KOPT-K1 (cell line): ENCODE measurements around the gene CYB5RL.
"Not testable (repeated sequence)": the region's sequence is repeated elsewhere in the genome, so short reads cannot be mapped to it uniquely, and the experiment has no call there.

ENCODE experiments used
- H3K27ac ChIP-seq: fragments of 200-600 bp; sonication (generic); 2 replicates; pipeline ENCODE4 v1.5.1; 2016; ENCODE audit warnings: antibody characterized with exemption, mild to moderate bottlenecking, low read depth, low read length; ENCODE audit not compliant: poor library complexity, severe bottlenecking
- H3K36me3 ChIP-seq: fragments of 200-600 bp; sonication (generic); 2 replicates; pipeline ENCODE4 v1.5.1; 2017; ENCODE audit warnings: antibody characterized with exemption, mild to moderate bottlenecking, low read length, moderate library complexity; ENCODE audit not compliant: insufficient read depth
- H3K9me3 ChIP-seq: fragments of 200-600 bp; sonication (generic); 2 replicates; pipeline ENCODE4 v1.5.1; 2017; ENCODE audit warnings: antibody characterized with exemption, low read length, mild to moderate bottlenecking; ENCODE audit not compliant: insufficient read depth, poor library complexity, severe bottlenecking

The CYB5RL gene

DNA sequence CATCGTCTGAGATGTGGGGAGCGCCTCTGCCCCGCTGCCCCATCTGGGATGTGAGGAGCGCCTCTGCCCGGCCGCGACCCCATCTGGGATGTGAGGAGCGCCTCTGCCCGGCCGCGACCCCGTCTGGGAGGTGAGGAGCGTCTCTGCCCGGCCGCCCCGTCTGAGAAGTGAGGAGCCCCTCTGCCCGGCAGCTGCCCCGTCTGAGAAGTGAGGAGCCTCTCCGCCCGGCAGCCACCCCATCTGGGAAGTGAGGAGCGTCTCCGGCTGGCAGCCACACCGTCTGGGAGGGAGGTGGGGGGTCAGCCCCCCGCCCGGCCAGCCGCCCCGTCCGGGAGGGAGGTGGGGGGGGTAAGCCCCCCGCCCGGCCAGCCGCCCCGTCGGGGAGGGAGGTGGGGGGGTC lies 33.4 kb upstream of the CYB5RL start:
- not testable (repeated sequence) for H3K9me3 ChIP-seq, H3K27ac ChIP-seq
- peaks cover 69% of the 10 kb centered on the region for H3K36me3 ChIP-seq

DNA sequence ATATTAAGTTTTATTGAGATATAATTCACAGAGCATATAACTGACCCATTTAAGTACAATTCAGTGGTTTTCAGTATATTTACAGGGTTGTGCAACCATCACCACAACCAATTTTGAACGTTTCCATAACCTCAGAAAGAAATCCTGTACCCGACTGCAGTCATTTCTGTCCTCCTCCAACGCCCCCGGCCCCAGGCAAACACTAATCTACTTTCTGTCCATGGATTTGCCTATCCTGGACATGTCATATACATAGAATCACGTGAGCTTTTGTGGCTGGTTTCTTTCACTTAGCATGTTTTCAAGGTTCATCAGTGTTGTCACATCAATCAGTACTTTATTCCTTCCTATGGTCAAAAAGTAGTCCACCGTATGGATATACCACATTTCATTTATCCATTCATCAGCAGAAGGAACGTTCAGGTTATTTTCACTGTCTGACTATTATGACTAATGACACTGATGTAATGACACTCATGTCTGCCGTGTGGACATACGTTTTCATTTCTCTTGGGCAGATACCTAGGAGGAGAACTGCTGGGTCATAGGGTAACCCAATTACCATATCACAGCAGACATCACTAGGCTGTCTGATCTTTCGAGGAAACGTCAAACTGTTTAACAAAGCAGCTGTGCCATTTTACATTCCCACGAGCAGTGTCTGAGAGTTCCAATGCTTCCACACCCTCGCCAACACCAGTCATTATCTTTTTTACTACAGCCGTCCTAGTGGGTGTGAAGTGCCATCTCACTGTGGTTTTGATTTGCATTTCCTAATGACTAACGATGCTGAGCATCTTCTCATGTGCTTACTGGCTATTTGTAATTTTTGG lies 30.9 kb upstream of the CYB5RL start:
- peaks cover 69% of the 10 kb centered on the region for H3K36me3 ChIP-seq
- H3K9me3 ChIP-seq = no peaks in the 10 kb centered on the region
- no peak overlapping the region for H3K27ac ChIP-seq

- Histone ChIP-seq H3K36me3 (peaks cover 70% of the 10 kb centered on the region), H3K27ac (peak overlapping the region; percentile 30), H3K9me3 (no peaks in the 10 kb centered on the region)
Observed at GRCh38 chr1:54229281-54229891, 29.6 kb upstream of the CYB5RL start.

- Histone ChIP-seq H3K36me3 (peaks cover 74% of the 10 kb centered on the region), H3K27ac (peak overlapping the region; percentile 30), H3K9me3 (no peaks in the 10 kb centered on the region)
Observed at GRCh38 chr1:54228638-54229079, 28.8 kb upstream of the CYB5RL start.

DNA sequence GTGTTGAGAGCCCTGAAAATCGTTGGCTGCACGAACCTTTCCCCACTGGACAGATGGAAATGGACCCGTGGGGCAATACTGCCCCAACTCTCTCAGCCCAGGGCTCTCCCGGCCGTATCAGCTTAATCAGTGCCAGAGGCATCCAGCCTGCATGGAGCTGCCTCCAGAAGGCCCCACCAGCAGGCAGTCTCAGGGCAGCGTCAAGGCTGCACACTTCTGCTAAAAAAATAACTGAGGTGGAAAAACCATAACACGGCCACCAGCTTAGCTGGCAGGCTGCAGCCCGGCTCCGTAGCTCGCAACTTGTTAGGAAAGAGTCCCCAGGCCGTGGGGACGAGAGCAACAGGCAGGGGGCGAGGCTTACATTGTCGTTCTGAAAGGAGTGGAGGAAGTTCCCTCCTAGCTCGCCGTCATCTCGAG lies 28.1 kb upstream of the CYB5RL start:
- Histone ChIP-seq H3K36me3 (peaks cover 81% of the 10 kb centered on the region), H3K27ac (no peak overlapping the region), H3K9me3 (no peaks in the 10 kb centered on the region)

- peaks cover 88% of the 10 kb centered on the region for H3K36me3 ChIP-seq
- no peak overlapping the region for H3K27ac ChIP-seq
- H3K9me3 ChIP-seq = no peaks in the 10 kb centered on the region
Observed at GRCh38 chr1:54227091-54227602, 27.3 kb upstream of the CYB5RL start.

- no peaks in the 10 kb centered on the region for H3K9me3 ChIP-seq
- peaks cover 95% of the 10 kb centered on the region for H3K36me3 ChIP-seq
- no peak overlapping the region for H3K27ac ChIP-seq
Observed at GRCh38 chr1:54225986-54226559, 26.2 kb upstream of the CYB5RL start.

DNA sequence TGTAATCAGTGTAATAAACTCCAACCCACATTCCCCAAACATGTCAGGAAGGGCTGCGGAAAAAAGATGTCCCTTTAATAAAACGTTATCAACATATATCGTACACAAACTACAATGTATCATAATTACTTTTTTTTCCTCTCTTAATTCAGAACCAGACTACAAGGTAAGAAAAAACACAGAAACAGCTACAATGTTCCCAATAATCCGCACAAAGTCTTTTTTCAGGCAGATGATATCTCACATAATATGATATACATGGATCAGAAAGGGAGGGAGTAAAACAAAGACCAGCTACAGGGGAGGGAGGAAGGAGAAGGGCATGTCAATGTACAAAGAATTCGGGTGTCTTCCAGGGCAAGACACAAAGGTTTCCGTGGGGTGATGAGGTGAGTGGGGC lies 25.5 kb upstream of the CYB5RL start:
- H3K36me3 ChIP-seq = peaks cover 95% of the 10 kb centered on the region
- no peaks in the 10 kb centered on the region for H3K9me3 ChIP-seq
- H3K27ac ChIP-seq = no peak overlapping the region

GRCh38 chr1:54224233-54224632 lies 24.4 kb upstream of the CYB5RL start:
- H3K27ac ChIP-seq = no peak overlapping the region
- peaks cover 97% of the 10 kb centered on the region for H3K36me3 ChIP-seq
- no peaks in the 10 kb centered on the region for H3K9me3 ChIP-seq

DNA sequence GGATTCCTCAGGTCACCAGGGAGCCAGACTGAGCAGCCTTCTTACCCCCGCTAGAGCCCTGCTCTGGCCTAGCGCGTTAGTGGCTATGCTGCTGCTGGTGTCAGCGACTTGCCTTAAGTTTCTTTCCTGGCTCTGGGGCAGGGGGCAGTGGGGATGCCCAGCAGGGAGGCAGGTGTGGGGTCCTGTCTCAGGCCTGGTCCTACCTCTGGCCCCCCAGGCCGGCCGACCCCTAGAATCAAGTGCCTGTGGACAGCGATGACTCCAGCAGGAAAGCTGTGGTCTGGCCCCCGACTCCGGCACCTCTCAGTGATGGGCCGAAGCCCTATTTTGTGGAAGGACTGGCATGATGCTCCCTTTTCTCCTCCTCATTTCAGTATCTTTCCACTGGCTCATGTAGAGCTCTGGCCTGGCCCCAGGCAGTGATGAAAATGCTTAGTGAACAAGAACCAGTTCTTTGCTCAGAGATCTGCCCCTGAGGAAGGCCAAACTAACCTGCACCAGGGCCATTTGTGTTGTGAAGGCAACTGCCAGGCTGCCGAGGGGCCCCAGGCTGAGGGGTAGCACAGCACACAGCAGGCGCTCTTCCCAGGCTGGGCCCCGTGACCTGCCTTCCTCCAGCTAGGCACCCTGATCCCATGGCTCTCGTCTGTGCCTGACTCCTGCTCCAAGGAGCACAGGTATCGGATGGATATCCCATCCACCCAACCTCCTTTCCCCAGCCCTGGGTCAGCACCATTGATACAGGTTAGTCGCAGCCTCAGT lies 23.8 kb upstream of the CYB5RL start:
- Histone ChIP-seq H3K27ac (no peak overlapping the region), H3K9me3 (no peaks in the 10 kb centered on the region), H3K36me3 (peaks cover 97% of the 10 kb centered on the region)

DNA sequence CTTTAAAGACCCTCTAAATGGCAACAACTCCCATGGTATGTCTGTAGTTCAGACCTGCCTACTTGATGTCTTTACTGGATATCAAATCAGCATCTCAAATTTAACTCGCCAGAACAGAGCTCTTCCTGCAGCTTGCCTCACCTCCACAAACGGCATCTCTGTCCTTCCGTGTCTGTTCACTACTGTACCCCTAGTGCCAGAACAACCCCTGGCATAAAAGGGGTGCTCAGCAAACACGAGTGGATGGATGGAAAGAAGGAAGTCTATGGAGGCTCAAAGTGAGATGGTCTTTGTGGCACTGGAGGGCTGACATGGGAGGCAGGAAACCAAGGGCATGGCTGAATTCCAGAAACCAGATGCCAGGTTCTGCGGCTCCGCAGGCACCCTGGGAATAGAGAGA lies 22.9 kb upstream of the CYB5RL start:
- Histone ChIP-seq H3K27ac (no peak overlapping the region), H3K36me3 (peaks cover 97% of the 10 kb centered on the region), H3K9me3 (no peaks in the 10 kb centered on the region)

DNA sequence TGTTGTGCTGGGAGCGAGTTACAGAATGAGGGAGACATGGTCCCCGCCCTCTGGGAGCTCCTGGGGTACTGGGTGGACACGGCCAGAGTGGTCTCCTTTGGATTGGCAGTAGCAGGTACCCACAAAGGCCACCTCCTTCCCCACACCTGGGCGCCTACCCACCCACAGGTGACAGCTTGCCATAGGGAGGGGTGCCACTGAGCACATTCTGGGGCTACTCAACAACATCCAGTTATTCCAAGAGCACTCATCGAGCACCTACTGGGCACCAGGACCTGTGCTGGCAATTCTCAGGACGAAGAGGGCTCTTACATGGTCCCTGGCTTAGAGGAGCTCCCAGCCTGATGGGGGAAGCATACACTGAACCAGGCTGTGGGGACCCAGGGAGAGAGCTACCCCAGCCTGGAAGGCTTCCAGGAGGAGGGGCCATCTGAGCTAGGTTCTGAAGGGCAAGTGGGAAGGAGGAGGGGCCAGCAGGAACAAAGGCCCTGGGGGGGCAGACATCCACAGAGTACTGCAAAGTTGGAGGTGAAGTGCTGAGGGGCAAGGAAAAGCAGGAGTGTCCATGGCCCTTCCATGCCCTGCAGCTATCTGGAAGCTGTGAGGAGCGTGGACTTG lies 22.1 kb upstream of the CYB5RL start:
- no peak overlapping the region for H3K27ac ChIP-seq
- H3K36me3 ChIP-seq = peaks cover 97% of the 10 kb centered on the region
- no peaks in the 10 kb centered on the region for H3K9me3 ChIP-seq

- Histone ChIP-seq H3K9me3 (no peaks in the 10 kb centered on the region), H3K27ac (no peak overlapping the region), H3K36me3 (peaks cover 98% of the 10 kb centered on the region)
Observed at GRCh38 chr1:54221113-54221834, 21.4 kb upstream of the CYB5RL start.
